Spleen (tissue), 7 donors: Measurements from ENCODE around the gene LCP1.

Experiments used
- CTCF ChIP-seq, 11 experiments: fragments of 200-600 bp in 7 of 11; fragments of 450-650 bp in 4 of 11; sonication (generic) in 4 of 11; IDR thresholded peaks in 8 of 11; conservative IDR thresholded peaks in 3 of 11; 1 replicate in 7 of 11; 2 replicates in 4 of 11; pipeline versions ENCODE4 v1.4.0 to v1.8.0; 2016 to 2021; ENCODE audit warnings: antibody characterized with exemption in 11 of 11, inconsistent platforms in 4 of 11, mild to moderate bottlenecking in 1 of 11
- POLR2A ChIP-seq, 3 donors: fragments of 450-650 bp; IDR thresholded peaks; one replicate each; pipeline ENCODE4 v1.5.1; 2017; ENCODE audit warnings: antibody characterized with exemption in 3 of 3, mild to moderate bottlenecking in 1 of 3
- POLR2AphosphoS5 ChIP-seq, 3 donors: sonication (generic); formaldehyde crosslinking; IDR thresholded peaks; one replicate each; pipeline ENCODE4 v1.5.1; 2017; ENCODE audit warnings: antibody characterized with exemption in 3 of 3
- donor health status: DM: no; HTN: no; CAD: no; lungs with moderate emphysema.
- donor health status: DM: no; HTN: no; CAD: no.
- donor health status: DM: no; HTN: no; CAD: no.

- TF ChIP-seq POLR2A (IDR thresholded peaks at IDR 0.05) = no peak
- TF ChIP-seq CTCF (IDR thresholded peaks at IDR 0.05 in 8 of 11, conservative IDR thresholded peaks at IDR 0.05 in 3 of 11) = no peak
- no peak for TF ChIP-seq POLR2AphosphoS5 (IDR thresholded peaks at IDR 0.05)
Measured at GRCh38 chr13:46097015-46097414, 85.0 kb downstream of the LCP1 start.
